Panc1 (cell line): ENCODE measurements around the gene SLCO3A1.

ENCODE experiments used
- SIN3A ChIP-seq: IDR thresholded peaks from 2 replicates; pipeline ENCODE4 v1.6.1; 2012; ENCODE audit warnings: low read depth, mild to moderate bottlenecking, low read length, moderate library complexity, borderline replicate concordance; ENCODE audit not compliant: insufficient read depth
- TCF7L2 ChIP-seq: IDR thresholded peaks from 2 replicates; pipeline ENCODE4 v1.6.1; 2011; ENCODE audit warnings: mild to moderate bottlenecking, low read depth, low read length, inconsistent platforms
- TF ChIP-seq, protein P1 (sequence below): fragments of 450-650 bp; IDR thresholded peaks from 2 replicates; pipeline ENCODE4 v1.5.1; 2017; ENCODE audit warnings: mild to moderate bottlenecking

DNA sequence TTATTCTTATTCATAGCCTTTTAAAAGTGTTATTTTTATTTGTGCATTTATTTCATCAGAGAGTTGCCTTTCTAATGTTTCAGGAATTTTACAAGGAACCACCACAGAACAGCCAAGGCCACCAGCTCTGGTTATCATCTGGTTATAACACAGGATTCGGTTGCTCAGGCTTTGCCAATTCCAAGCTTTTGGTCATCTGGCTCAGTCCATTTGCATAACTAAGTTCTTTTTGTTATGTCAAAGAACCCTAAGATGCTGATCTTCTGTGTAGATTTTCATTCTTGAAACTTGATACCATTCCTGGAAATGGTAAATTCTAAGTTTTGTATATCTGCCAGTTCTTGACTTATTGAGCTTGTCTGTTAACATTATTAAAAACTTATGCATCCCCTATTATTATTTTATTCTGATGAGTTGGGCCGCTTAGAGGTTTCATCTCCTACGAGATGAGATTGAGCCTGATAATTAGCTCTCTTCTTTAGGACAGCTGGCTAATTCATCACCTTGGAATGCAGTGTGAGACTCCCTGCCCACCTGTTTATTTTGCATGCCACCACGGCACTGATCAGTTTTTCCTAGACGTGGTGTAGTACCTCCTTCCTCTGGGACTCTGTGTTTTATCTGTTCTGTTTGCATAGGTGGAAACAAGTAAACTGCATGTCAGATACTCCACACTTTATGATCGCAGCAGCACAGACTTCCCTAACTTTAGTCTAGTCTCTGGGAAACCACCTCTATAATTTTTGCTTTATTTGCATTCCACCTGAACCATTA is 264.8 kb downstream of the SLCO3A1 start:
- TF ChIP-seq, protein P1, sequence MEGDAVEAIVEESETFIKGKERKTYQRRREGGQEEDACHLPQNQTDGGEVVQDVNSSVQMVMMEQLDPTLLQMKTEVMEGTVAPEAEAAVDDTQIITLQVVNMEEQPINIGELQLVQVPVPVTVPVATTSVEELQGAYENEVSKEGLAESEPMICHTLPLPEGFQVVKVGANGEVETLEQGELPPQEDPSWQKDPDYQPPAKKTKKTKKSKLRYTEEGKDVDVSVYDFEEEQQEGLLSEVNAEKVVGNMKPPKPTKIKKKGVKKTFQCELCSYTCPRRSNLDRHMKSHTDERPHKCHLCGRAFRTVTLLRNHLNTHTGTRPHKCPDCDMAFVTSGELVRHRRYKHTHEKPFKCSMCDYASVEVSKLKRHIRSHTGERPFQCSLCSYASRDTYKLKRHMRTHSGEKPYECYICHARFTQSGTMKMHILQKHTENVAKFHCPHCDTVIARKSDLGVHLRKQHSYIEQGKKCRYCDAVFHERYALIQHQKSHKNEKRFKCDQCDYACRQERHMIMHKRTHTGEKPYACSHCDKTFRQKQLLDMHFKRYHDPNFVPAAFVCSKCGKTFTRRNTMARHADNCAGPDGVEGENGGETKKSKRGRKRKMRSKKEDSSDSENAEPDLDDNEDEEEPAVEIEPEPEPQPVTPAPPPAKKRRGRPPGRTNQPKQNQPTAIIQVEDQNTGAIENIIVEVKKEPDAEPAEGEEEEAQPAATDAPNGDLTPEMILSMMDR = no peak
- TF ChIP-seq SIN3A (no peak), TCF7L2 (no peak)
